HepG2 (cell line): Measurements from ENCODE around the gene MAML1. TPM values are rescaled to one million over a fixed set of nuclear protein-coding genes. Genes with fewer than 3 reads are reported as not detected.
A peak's percentile ranks its signal among the peaks of the same experiment; 100 is the strongest.

ENCODE experiments used
- ARID2 ChIP-seq: sonication (generic); formaldehyde crosslinking; IDR thresholded peaks from 2 replicates; pipeline ENCODE4 v1.8.1; 2022; ENCODE audit warnings: mild to moderate bottlenecking, missing genetic modification reagents, borderline replicate concordance
- DPF2 ChIP-seq: sonication (generic); formaldehyde crosslinking; IDR thresholded peaks from 2 replicates; pipeline ENCODE4 v1.4.0; 2020; ENCODE audit warnings: mild to moderate bottlenecking, low read depth, missing genetic modification reagents, borderline replicate concordance
- FOXK1 ChIP-seq: sonication (generic); formaldehyde crosslinking; IDR thresholded peaks from 2 replicates; pipeline ENCODE4 v1.4.0; 2020; ENCODE audit warnings: low read depth, missing genetic modification reagents, borderline replicate concordance
- NR2F1 ChIP-seq, 2 experiments: fragments of 450-650 bp in 1 of 2; formaldehyde crosslinking in 1 of 2; IDR thresholded peaks; 2 replicates each; pipeline versions ENCODE4 v1.5.0 to v1.6.1; 2016 to 2020; ENCODE audit warnings: mild to moderate bottlenecking in 1 of 2, missing compliant biosample characterization in 1 of 2, missing genetic modification reagents in 1 of 2, moderate library complexity in 1 of 2
- SMC3 ChIP-seq: IDR thresholded peaks from 2 replicates; pipeline ENCODE4 v1.6.1; 2011; ENCODE audit warnings: low read length, improper control_type of control experiment
- TBX2 ChIP-seq: sonication (generic); formaldehyde crosslinking; IDR thresholded peaks from 2 replicates; pipeline ENCODE4 v1.5.0; 2020; ENCODE audit warnings: missing genetic modification reagents, mild to moderate bottlenecking, borderline replicate concordance
- THAP8 ChIP-seq: sonication (generic); formaldehyde crosslinking; IDR thresholded peaks from 2 replicates; pipeline ENCODE4 v1.5.1; 2020; ENCODE audit warnings: missing genetic modification reagents, mild to moderate bottlenecking, borderline replicate concordance
- TP53 ChIP-seq: sonication (generic); formaldehyde crosslinking; conservative IDR thresholded peaks from 2 replicates; pipeline ENCODE4 v1.4.0; 2020; ENCODE audit warnings: missing genetic modification reagents
- UBTF ChIP-seq: sonication (generic); formaldehyde crosslinking; IDR thresholded peaks from 2 replicates; pipeline ENCODE4 v1.4.0; 2020; ENCODE audit warnings: mild to moderate bottlenecking, missing genetic modification reagents
- ZNF260 ChIP-seq: sonication (generic); formaldehyde crosslinking; IDR thresholded peaks from 2 replicates; pipeline ENCODE4 v1.4.0; 2020; ENCODE audit warnings: missing genetic modification reagents, low read depth, mild to moderate bottlenecking, borderline replicate concordance
- ZNF367 ChIP-seq: sonication (generic); formaldehyde crosslinking; IDR thresholded peaks from 2 replicates; pipeline ENCODE4 v1.4.0; 2020; ENCODE audit warnings: missing genetic modification reagents, borderline replicate concordance
- ZNF547 ChIP-seq: sonication (generic); formaldehyde crosslinking; IDR thresholded peaks from 2 replicates; pipeline ENCODE4 v1.5.1; 2020; ENCODE audit warnings: mild to moderate bottlenecking, missing genetic modification reagents
- ZNF777 ChIP-seq: sonication (generic); formaldehyde crosslinking; IDR thresholded peaks from 2 replicates; pipeline ENCODE4 v1.4.0; 2020; ENCODE audit warnings: missing genetic modification reagents
- polyA plus RNA-seq, 8 experiments: library from polyadenylated mRNA; depleted of rRNA in 3 of 8; stranded (reverse) in 7 of 8; unstranded in 1 of 8; fragments of >200 nt; fragmentation: Illumina TruSeq in 4 of 8; extraction: Trizol in 4 of 8; gene quantifications; 2 replicates each; pipeline versions ENCODE4 v1.2.1 to v1.2.3, GENCODE V29; 2011 to 2016; ENCODE audit warnings: low read depth in 4 of 8, missing spikeins in 1 of 8, mixed read lengths in 1 of 8; ENCODE audit not compliant: insufficient read depth in 1 of 8
- total RNA-seq, 5 experiments: library from RNA; depleted of rRNA; stranded (reverse); fragments of >200 nt; fragmentation: Illumina TruSeq; extraction: Trizol; gene quantifications; 2 replicates each; pipeline ENCODE4 v1.2.3, GENCODE V29; 2016; ENCODE audit warnings: low read depth in 1 of 5
- TF ChIP-seq, protein P1 (sequence below): sonication (generic); formaldehyde crosslinking; conservative IDR thresholded peaks from 2 replicates; pipeline ENCODE4 v1.8.0; 2022; ENCODE audit warnings: mild to moderate bottlenecking, moderate library complexity, missing genetic modification reagents
- TF ChIP-seq, protein P2 (sequence below): sonication (generic); formaldehyde crosslinking; IDR thresholded peaks from 2 replicates; pipeline ENCODE4 v1.4.0; 2020; ENCODE audit warnings: mild to moderate bottlenecking, missing genetic modification reagents, borderline replicate concordance
- TF ChIP-seq, protein P3 (sequence below): IDR thresholded peaks from 2 replicates; pipeline ENCODE4 v1.6.1; 2016; ENCODE audit warnings: mild to moderate bottlenecking, missing biosample characterization, missing genetic modification reagents
- TF ChIP-seq, protein P4 (sequence below): sonication (generic); formaldehyde crosslinking; IDR thresholded peaks from 2 replicates; pipeline ENCODE4 v1.4.0; 2020; ENCODE audit warnings: mild to moderate bottlenecking, missing genetic modification reagents

Gene MAML1
- total and polyA plus RNA-seq, 2 of the 13 experiments (the other 11 are each of a cell fraction or from before 2014, with no cell fraction given): 10.0 to 10.8 TPM

DNA sequence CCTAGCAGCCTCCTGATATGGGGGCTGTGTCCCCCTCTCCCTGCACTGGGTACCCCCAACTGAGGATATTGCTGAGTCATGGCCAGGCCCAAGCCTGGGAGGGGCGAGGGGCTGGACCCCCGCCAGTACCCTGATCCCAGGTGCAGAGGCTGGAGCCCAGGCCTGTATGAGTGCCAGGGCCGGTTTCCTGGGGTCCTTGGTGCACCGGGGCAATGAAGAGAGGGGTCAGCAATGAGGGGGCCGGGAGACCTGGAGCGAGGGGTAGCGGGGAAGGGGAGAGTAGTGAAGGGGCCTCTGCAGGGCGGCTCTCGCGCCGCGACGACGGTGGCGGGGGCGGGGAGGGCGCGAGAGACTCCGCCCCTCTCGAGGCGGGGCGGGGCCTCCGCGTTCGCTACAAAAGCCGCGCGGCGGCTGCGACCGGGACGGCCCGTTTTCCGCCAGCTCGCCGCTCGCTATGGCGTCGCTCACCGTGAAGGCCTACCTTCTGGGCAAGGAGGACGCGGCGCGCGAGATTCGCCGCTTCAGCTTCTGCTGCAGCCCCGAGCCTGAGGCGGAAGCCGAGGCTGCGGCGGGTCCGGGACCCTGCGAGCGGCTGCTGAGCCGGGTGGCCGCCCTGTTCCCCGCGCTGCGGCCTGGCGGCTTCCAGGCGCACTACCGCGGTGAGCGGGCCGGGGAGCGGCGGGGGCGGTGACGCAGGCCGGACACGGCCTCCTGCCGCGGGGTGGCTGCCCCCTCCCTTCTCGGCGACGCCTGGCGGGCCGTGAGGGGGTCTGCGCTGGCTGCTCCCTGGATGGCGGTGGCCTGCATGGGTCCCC is 88.1 kb downstream of the MAML1 start, which contains the start of gene SQSTM1 (continued):
- TF ChIP-seq, protein P1, sequence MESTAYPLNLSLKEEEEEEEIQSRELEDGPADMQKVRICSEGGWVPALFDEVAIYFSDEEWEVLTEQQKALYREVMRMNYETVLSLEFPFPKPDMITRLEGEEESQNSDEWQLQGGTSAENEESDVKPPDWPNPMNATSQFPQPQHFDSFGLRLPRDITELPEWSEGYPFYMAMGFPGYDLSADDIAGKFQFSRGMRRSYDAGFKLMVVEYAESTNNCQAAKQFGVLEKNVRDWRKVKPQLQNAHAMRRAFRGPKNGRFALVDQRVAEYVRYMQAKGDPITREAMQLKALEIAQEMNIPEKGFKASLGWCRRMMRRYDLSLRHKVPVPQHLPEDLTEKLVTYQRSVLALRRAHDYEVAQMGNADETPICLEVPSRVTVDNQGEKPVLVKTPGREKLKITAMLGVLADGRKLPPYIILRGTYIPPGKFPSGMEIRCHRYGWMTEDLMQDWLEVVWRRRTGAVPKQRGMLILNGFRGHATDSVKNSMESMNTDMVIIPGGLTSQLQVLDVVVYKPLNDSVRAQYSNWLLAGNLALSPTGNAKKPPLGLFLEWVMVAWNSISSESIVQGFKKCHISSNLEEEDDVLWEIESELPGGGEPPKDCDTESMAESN (CRISPR knock-in tag): peak; percentile 90
- no peak for TF ChIP-seq NR2F1 (CRISPR knock-in tag; IDR thresholded peaks at IDR 0.05)
- TF ChIP-seq, protein P2, sequence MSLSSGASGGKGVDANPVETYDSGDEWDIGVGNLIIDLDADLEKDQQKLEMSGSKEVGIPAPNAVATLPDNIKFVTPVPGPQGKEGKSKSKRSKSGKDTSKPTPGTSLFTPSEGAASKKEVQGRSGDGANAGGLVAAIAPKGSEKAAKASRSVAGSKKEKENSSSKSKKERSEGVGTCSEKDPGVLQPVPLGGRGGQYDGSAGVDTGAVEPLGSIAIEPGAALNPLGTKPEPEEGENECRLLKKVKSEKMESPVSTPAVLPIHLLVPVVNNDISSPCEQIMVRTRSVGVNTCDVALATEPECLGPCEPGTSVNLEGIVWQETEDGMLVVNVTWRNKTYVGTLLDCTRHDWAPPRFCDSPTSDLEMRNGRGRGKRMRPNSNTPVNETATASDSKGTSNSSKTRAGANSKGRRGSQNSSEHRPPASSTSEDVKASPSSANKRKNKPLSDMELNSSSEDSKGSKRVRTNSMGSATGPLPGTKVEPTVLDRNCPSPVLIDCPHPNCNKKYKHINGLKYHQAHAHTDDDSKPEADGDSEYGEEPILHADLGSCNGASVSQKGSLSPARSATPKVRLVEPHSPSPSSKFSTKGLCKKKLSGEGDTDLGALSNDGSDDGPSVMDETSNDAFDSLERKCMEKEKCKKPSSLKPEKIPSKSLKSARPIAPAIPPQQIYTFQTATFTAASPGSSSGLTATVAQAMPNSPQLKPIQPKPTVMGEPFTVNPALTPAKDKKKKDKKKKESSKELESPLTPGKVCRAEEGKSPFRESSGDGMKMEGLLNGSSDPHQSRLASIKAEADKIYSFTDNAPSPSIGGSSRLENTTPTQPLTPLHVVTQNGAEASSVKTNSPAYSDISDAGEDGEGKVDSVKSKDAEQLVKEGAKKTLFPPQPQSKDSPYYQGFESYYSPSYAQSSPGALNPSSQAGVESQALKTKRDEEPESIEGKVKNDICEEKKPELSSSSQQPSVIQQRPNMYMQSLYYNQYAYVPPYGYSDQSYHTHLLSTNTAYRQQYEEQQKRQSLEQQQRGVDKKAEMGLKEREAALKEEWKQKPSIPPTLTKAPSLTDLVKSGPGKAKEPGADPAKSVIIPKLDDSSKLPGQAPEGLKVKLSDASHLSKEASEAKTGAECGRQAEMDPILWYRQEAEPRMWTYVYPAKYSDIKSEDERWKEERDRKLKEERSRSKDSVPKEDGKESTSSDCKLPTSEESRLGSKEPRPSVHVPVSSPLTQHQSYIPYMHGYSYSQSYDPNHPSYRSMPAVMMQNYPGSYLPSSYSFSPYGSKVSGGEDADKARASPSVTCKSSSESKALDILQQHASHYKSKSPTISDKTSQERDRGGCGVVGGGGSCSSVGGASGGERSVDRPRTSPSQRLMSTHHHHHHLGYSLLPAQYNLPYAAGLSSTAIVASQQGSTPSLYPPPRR (CRISPR knock-in tag): no peak
- TF ChIP-seq DPF2 (CRISPR knock-in tag): no peak
- TF ChIP-seq, protein P3, sequence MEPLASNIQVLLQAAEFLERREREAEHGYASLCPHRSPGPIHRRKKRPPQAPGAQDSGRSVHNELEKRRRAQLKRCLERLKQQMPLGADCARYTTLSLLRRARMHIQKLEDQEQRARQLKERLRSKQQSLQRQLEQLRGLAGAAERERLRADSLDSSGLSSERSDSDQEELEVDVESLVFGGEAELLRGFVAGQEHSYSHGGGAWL (CRISPR knock-in tag): no peak
- no peak for TF ChIP-seq TP53 (CRISPR knock-in tag)
- no peak for TF ChIP-seq THAP8 (CRISPR knock-in tag)
- no peak for TF ChIP-seq SMC3
- no peak; the same call in 1 of the 2 replicates for TF ChIP-seq ZNF777 (CRISPR knock-in tag)
- TF ChIP-seq ZNF260 (CRISPR knock-in tag): no peak
- no peak for TF ChIP-seq ARID2 (CRISPR knock-in tag)
- TF ChIP-seq, protein P4, sequence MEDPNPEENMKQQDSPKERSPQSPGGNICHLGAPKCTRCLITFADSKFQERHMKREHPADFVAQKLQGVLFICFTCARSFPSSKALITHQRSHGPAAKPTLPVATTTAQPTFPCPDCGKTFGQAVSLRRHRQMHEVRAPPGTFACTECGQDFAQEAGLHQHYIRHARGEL (CRISPR knock-in tag): no peak
- no peak for TF ChIP-seq TBX2 (CRISPR knock-in tag)
- TF ChIP-seq FOXK1 (CRISPR knock-in tag): no peak; the same call in 1 of the 2 replicates
- peak; percentile 71; the same call in 1 of the 2 replicates for TF ChIP-seq UBTF (CRISPR knock-in tag)
- TF ChIP-seq ZNF367 (CRISPR knock-in tag): no peak
- TF ChIP-seq ZNF547 (CRISPR knock-in tag): peak; percentile 36; the same call in 1 of the 2 replicates
